ENCODE data around the gene GABARAPL2. TPM values are rescaled to one million over a fixed set of nuclear protein-coding genes. Genes with fewer than 3 reads are reported as not detected.

The GABARAPL2 gene
- total RNA-seq, 1 donor from 2014 or later, result 70.4 TPM

GRCh38 chr16:75620326-75621169 lies 54.4 kb downstream of the GABARAPL2 start:
- no peaks in the 10 kb centered on the region for H3K9me3 Mint-ChIP-seq
- H3K27me3 Mint-ChIP-seq, result no peaks in the 10 kb centered on the region
- no peak for DNase-seq
- intact Hi-C loops (cut with micrococcal nuclease), result loop anchor here (5.0 to 10.0 kb wide), 2 partner anchors 636 to 1323 kb away; partner anchors contain the start of genes PSMD7 and WDR59
- no peak overlapping the region for H3K27ac Mint-ChIP-seq
- peaks cover 31% of the 10 kb centered on the region for H3K4me1 Mint-ChIP-seq
- peaks cover 48% of the 10 kb centered on the region for H3K36me3 Mint-ChIP-seq (ENCODE audit: low read depth)
- H3K4me3 Mint-ChIP-seq, result no peak overlapping the region

DNA sequence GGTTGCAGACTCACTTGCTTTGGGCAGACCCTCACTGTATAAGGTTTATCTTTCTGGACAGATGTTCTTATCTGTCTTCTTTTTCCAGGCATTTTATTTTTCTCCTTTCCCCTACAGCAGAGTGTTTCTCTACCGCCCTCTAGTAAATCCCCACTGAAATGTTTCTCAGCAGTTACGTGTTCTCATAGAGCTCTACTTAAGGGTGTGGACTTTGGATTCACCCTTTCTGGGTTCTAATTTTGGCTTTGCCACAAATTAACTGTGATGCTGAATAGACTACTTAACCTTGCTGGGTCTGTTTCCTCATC lies 54.9 kb downstream of the GABARAPL2 start:
- no peaks in the 10 kb centered on the region for H3K9me3 Mint-ChIP-seq
- intact Hi-C loops (cut with micrococcal nuclease), result loop anchor here (5.0 to 10.0 kb wide), 2 partner anchors 636 to 1324 kb away; partner anchors contain the start of genes PSMD7 and WDR59

DNA sequence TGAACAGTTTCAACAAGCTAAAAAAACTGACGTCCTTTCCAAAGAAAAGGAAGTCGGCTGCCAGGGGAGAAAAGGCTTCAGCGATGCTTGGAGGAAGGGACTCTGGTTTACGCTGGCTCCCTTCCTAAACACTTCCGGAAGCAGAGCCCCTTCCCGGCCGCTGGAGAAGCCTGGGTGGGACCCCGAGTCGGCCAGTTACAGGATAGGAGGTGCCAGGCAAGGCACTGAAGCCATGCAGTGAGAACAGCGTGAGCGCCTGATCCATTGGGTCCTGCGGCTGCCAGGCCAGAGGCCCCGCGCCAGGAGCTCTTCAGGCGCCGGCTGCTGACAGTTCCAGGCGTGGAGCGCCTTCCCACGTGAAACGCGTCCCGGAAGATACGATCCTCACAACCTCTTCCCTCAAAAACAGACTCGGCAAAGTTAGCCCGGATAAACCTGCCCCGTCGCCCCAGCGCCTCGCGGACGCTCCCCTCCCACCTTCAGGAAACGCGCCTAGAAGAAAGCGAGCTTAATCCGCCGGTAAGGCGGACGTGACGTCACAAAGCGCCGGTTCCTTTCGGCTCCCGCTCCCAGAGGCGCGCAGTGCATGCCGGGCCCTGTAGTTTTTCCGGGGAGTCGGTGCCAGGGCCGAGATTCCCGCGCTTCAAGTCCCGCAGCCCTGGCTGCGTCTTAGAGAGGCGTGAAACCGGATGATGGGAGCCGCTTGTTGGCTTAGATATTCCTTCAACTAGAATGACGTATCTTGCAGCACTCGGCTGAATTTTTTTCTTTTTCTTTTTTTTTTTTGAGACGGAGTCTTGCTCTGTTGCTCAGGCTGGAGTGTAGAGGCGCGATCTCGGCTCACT lies 56.8 kb downstream of the GABARAPL2 start, which contains the start of gene ADAT1:
TSS of gene ADAT1 (minus strand) at position 521 of the 845 bp plus-strand sequence. CDS start 2,482 bp downstream, outside the sequence.
- no peaks in the 10 kb centered on the region for H3K9me3 Mint-ChIP-seq
- H3K27ac Mint-ChIP-seq, result peak within 1 kb of the TSS; percentile 97
- DNase-seq, result peak; percentile 99
- H3K27me3 Mint-ChIP-seq, result no peaks in the 10 kb centered on the region
- intact Hi-C loops (cut with micrococcal nuclease), result loop anchor here (1.0 to 10.0 kb wide), 8 partner anchors 24 to 1326 kb away; partner anchors contain the start of genes CFDP1, GABARAPL2, KARS1 and PSMD7
- H3K4me1 Mint-ChIP-seq, result peaks cover 31% of the 10 kb centered on the region
- H3K36me3 Mint-ChIP-seq (ENCODE audit: low read depth), result peaks cover 54% of the 10 kb centered on the region
- peak within 1 kb of the TSS; percentile 97 for H3K4me3 Mint-ChIP-seq

More for the DNA sequence above, 54.9 kb downstream of the GABARAPL2 start:
- Mint-ChIP-seq H3K4me3 (peak overlapping the region; percentile 97), H3K36me3 (ENCODE audit: low read depth) (peaks cover 50% of the 10 kb centered on the region), H3K27ac (no peak overlapping the region), H3K27me3 (no peaks in the 10 kb centered on the region), H3K4me1 (peaks cover 31% of the 10 kb centered on the region)
- DNase-seq, result peak; percentile 66

GRCh38 chr16:75624921-75625334 lies 58.7 kb downstream of the GABARAPL2 start:
- peak overlapping the region; percentile 19 for H3K27ac Mint-ChIP-seq
- peaks cover 45% of the 10 kb centered on the region for H3K4me1 Mint-ChIP-seq
- intact Hi-C loops (cut with micrococcal nuclease), result loop anchor here (5.0 to 10.0 kb wide), 2 partner anchors 640 to 1328 kb away; partner anchors contain the start of genes PSMD7 and WDR59
- DNase-seq, result no peak
- peaks cover 62% of the 10 kb centered on the region for H3K36me3 Mint-ChIP-seq (ENCODE audit: low read depth)
- H3K4me3 Mint-ChIP-seq, result peak overlapping the region; percentile 4
- H3K9me3 Mint-ChIP-seq, result no peaks in the 10 kb centered on the region
- H3K27me3 Mint-ChIP-seq, result no peaks in the 10 kb centered on the region

GRCh38 chr16:75626806-75627205 lies 60.6 kb downstream of the GABARAPL2 start:
- no peaks in the 10 kb centered on the region for H3K9me3 Mint-ChIP-seq
- H3K36me3 Mint-ChIP-seq (ENCODE audit: low read depth), result peaks cover 67% of the 10 kb centered on the region
- intact Hi-C loops (cut with micrococcal nuclease), result loop anchor here (10.0 kb wide), 1 partner anchor 642 kb away; the partner anchor contains the start of gene WDR59
- no peaks in the 10 kb centered on the region for H3K27me3 Mint-ChIP-seq
- no peak overlapping the region for H3K4me3 Mint-ChIP-seq
- H3K27ac Mint-ChIP-seq, result peak overlapping the region; percentile 30
- peaks cover 32% of the 10 kb centered on the region for H3K4me1 Mint-ChIP-seq
- no peak for DNase-seq

Other genes starting within 250 kb of the GABARAPL2 start
- 33.7 and 38.9 TPM in 2 replicates for gene CFDP1, start 132.9 kb upstream of the GABARAPL2 start, total RNA-seq
- 39.1 and 46.0 TPM in 2 replicates for gene TMEM170A, start 101.7 kb upstream of the GABARAPL2 start, total RNA-seq
- not detected in 2 replicates for gene CHST6, start 70.9 kb upstream of the GABARAPL2 start, total RNA-seq
- gene CHST5, start 30.3 kb upstream of the GABARAPL2 start, total RNA-seq, result 0.09 TPM in 1 of 2 replicates, not detected in the other
- gene TMEM231, start 10.1 kb upstream of the GABARAPL2 start, total RNA-seq, result 4.0 and 4.4 TPM in 2 replicates
- 58.6 and 64.4 TPM in 2 replicates for gene ADAT1, start 56.9 kb downstream of the GABARAPL2 start, total RNA-seq
- gene KARS1, start 81.3 kb downstream of the GABARAPL2 start, total RNA-seq, result 285 and 296 TPM in 2 replicates
- gene TERF2IP, start 81.4 kb downstream of the GABARAPL2 start, total RNA-seq, result 86.8 and 89.1 TPM in 2 replicates
- gene CPHXL2, start 110.6 kb downstream of the GABARAPL2 start, total RNA-seq, result not detected in 2 replicates
- not detected in 2 replicates for gene DUXB, start 135.1 kb downstream of the GABARAPL2 start, total RNA-seq
- gene CPHXL, start 160.1 kb downstream of the GABARAPL2 start, total RNA-seq, result not detected in 2 replicates